Measurements from ENCODE around the gene NRG2.

GRCh38 chr5:139797335-139797734 is 245.8 kb downstream of the NRG2 start:
- TF ChIP-seq CTCF (IDR thresholded peaks at IDR 0.05 in 2 of 3, conservative IDR thresholded peaks at IDR 0.05 in 1 of 3; ENCODE audit: borderline replicate concordance in 1 of 3, insufficient read depth in 1 of 3, low read depth in 2 of 3, low read length in 2 of 3) (no peak), MAX (IDR thresholded peaks at IDR 0.05) (no peak), POLR2A (IDR thresholded peaks at IDR 0.05; ENCODE audit: borderline replicate concordance, extremely low read depth, insufficient read depth, insufficient read length) (no peak), YY1 (IDR thresholded peaks at IDR 0.05; ENCODE audit: extremely low read depth, insufficient replicate concordance, low read depth, low read length) (no peak), ZBTB33 (IDR thresholded peaks at IDR 0.05; ENCODE audit: extremely low read depth, insufficient replicate concordance, low read length) (no peak), JUND (IDR thresholded peaks at IDR 0.05) (no peak), REST (IDR thresholded peaks at IDR 0.05; ENCODE audit: low read depth) (no peak), EZH2 (IDR thresholded peaks at IDR 0.05) (no peak)
